Prostate gland (tissue), 2 donors: ENCODE data around the gene ACAA1. TPM values are rescaled to one million over a fixed set of nuclear protein-coding genes. Genes with fewer than 3 reads are reported as not detected.
"Not testable (repeated sequence)": the region's sequence is repeated elsewhere in the genome, so short reads cannot be mapped to it uniquely, and the experiment has no call there.

Source experiments
- DNase-seq: peaks from one replicate; pipeline ENCODE4 v3.0.0-alpha.2; 2019; ENCODE audit warnings: low spot score
- H3K27ac ChIP-seq, 2 donors: fragments of 200-600 bp; sonication (generic); 2 replicates each; pipeline ENCODE4 v1.5.1; 2017 to 2019
- H3K27me3 ChIP-seq: fragments of 200-600 bp; sonication (generic); replicated peaks from 2 replicates; pipeline ENCODE4 v1.5.1; 2019; ENCODE audit not compliant: insufficient read depth
- H3K36me3 ChIP-seq, 2 donors: fragments of 200-600 bp; sonication (generic); 1 replicate in 1 of 2; 2 replicates in 1 of 2; pipeline versions ENCODE4 v1.5.1 to v1.8.1; 2017 to 2019
- H3K4me1 ChIP-seq: fragments of 200-600 bp; sonication (generic); replicated peaks from 2 replicates; pipeline ENCODE4 v1.5.1; 2019
- H3K4me3 ChIP-seq, 2 donors: fragments of 200-600 bp; sonication (generic); 2 replicates each; pipeline ENCODE4 v1.5.1; 2017 to 2019
- H3K9me3 ChIP-seq: fragments of 200-600 bp; sonication (generic); 2 replicates; pipeline ENCODE4 v1.5.1; 2017
- CTCF ChIP-seq, 4 experiments: fragments of 200-600 bp in 2 of 4; fragments of 450-650 bp in 2 of 4; sonication (generic) in 2 of 4; IDR thresholded peaks; 1 replicate in 3 of 4; 2 replicates in 1 of 4; pipeline ENCODE4 v1.5.1; 2016 to 2019; ENCODE audit warnings: antibody characterized with exemption in 4 of 4, mild to moderate bottlenecking in 2 of 4, moderate library complexity in 2 of 4
- POLR2A ChIP-seq: fragments of 450-650 bp; IDR thresholded peaks from one replicate; pipeline ENCODE4 v1.6.1; 2016; ENCODE audit warnings: antibody characterized with exemption, mild to moderate bottlenecking
- POLR2AphosphoS5 ChIP-seq: sonication (generic); formaldehyde crosslinking; IDR thresholded peaks from one replicate; pipeline ENCODE4 v1.6.1; 2017; ENCODE audit warnings: antibody characterized with exemption
- WGBS: methylation state at CpG from one replicate; pipeline ENCODE4 v1.1.5; 2018; 5-methylcytosine and 5-hydroxymethylcytosine counted together
- intact Hi-C: fragments of 100-400 bp; cut with DNase I; formaldehyde crosslinking; loops from one replicate; pipeline ENCODE4 v1.14.2; 2022
- total RNA-seq, 2 donors: library from RNA; depleted of rRNA; stranded (reverse); fragments of >200 nt; gene quantifications; one replicate each; pipeline ENCODE4 v1.1.0, GENCODE V29; 2016

The ACAA1 gene
- total RNA-seq, 2 donors from 2014 or later: 89.8 to 112 TPM

- intact Hi-C loops: no loop called here
- peak overlapping the region in 1 of 2 donors; percentile 99 for H3K27ac ChIP-seq
- no peak for DNase-seq
Measured at GRCh38 chr3:38163117-38163840, 26.4 kb upstream of the ACAA1 start.

GRCh38 chr3:38160704-38161103, 23.8 kb upstream of the ACAA1 start:
- H3K9me3 ChIP-seq, H3K36me3 ChIP-seq, intact Hi-C loops, H3K27me3 ChIP-seq, H3K4me3 ChIP-seq, H3K27ac ChIP-seq, H3K4me1 ChIP-seq, DNase-seq: not testable (repeated sequence)
- WGBS: 95% methylated on average over 11 of the region's 11 CpGs

More at GRCh38 chr3:38163117-38163840, 26.4 kb upstream of the ACAA1 start:
- Histone ChIP-seq H3K4me1 (no peaks in the 10 kb centered on the region), H3K27me3 (no peaks in the 10 kb centered on the region), H3K4me3 (no peak overlapping the region), H3K9me3 (no peaks in the 10 kb centered on the region), H3K36me3 (no peaks in the 10 kb centered on the region)
- 88% methylated on average over 12 of the region's 12 CpGs for whole genome bisulfite sequencing
- TF ChIP-seq POLR2A: no peak

GRCh38 chr3:38158472-38158871, 21.5 kb upstream of the ACAA1 start:
- intact Hi-C loops: no loop called here
- H3K27ac ChIP-seq: no peak overlapping the region
- TF ChIP-seq POLR2AphosphoS5 (no peak), CTCF (IDR thresholded peaks at IDR 0.05) (no peak), POLR2A (no peak)
- no peaks in the 10 kb centered on the region for H3K9me3 ChIP-seq
- no peaks in the 10 kb centered on the region for H3K36me3 ChIP-seq
- H3K27me3 ChIP-seq: no peaks in the 10 kb centered on the region
- 76% methylated on average over 5 of the region's 5 CpGs for WGBS
- H3K4me1 ChIP-seq: no peaks in the 10 kb centered on the region
- no peak for DNase-seq
- H3K4me3 ChIP-seq: no peak overlapping the region

- Histone ChIP-seq H3K27me3 (no peaks in the 10 kb centered on the region), H3K27ac (no peak overlapping the region), H3K36me3 (no peaks in the 10 kb centered on the region), H3K4me1 (no peaks in the 10 kb centered on the region), H3K4me3 (no peak overlapping the region), H3K9me3 (no peaks in the 10 kb centered on the region)
- 46% methylated on average over 3 of the region's 3 CpGs for WGBS
- DNase-seq: no peak
- TF ChIP-seq POLR2AphosphoS5 (no peak), POLR2A (no peak), CTCF (IDR thresholded peaks at IDR 0.05) (no peak)
- intact Hi-C loops: no loop called here
Measured at GRCh38 chr3:38157595-38157994, 20.7 kb upstream of the ACAA1 start.

GRCh38 chr3:38157117-38157516, 20.2 kb upstream of the ACAA1 start:
- Histone ChIP-seq H3K4me3 (no peak overlapping the region), H3K27me3 (no peaks in the 10 kb centered on the region)

More at GRCh38 chr3:38157117-38157516, 20.2 kb upstream of the ACAA1 start:
- H3K4me1 ChIP-seq: no peaks in the 10 kb centered on the region
- H3K27ac ChIP-seq: no peak overlapping the region
- TF ChIP-seq CTCF (IDR thresholded peaks at IDR 0.05) (no peak), POLR2A (no peak), POLR2AphosphoS5 (no peak)
- intact Hi-C loops: no loop called here
- WGBS: 87% methylated on average over 2 of the region's 2 CpGs
- no peaks in the 10 kb centered on the region for H3K36me3 ChIP-seq
- DNase-seq: no peak
- H3K9me3 ChIP-seq: no peaks in the 10 kb centered on the region
